ENCODE results near the gene HSPB9.
A peak's percentile ranks its signal among the peaks of the same experiment; 100 is the strongest.

The HSPB9 gene, protein sequence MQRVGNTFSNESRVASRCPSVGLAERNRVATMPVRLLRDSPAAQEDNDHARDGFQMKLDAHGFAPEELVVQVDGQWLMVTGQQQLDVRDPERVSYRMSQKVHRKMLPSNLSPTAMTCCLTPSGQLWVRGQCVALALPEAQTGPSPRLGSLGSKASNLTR

DNA sequence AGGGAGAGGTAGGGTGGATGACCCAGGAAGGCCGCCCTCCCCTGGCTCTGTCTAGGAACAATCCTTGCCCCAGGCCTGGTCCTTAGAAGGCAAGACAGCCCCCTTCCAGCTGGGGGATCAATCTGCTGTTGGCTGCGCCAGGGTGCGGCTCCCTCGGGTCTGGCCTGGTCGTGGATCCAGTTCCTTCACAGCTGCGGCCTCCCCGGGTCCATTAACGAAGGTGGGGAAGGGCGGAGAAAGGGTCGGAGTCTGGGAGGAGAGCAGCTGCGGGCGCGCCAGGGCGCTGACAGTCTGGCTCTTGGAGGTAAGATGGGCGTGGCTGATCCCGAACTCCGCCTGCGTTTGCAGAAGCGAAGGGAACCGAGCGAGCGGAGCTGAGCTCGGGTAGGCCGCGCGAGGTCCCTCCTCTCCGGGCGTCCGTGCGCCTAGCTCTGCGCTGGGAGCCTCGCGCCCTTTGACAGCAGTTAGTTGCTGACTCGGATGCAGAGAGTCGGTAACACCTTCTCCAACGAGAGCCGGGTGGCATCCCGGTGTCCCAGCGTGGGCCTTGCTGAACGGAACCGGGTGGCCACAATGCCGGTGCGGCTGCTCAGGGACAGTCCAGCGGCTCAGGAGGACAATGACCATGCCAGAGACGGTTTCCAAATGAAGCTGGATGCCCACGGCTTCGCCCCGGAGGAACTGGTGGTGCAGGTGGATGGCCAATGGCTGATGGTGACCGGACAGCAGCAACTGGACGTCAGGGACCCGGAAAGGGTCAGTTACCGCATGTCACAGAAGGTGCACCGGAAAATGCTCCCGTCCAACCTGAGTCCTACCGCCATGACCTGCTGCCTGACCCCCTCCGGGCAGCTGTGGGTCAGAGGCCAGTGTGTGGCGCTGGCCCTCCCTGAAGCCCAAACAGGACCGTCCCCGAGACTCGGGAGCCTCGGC lies at the start of gene HSPB9:
TSS of gene HSPB9 (plus strand) at position 434 of the 933 bp plus-strand sequence. CDS start at position 481, 47 bp downstream.
- DNase-seq = peak; percentile 97

DNA sequence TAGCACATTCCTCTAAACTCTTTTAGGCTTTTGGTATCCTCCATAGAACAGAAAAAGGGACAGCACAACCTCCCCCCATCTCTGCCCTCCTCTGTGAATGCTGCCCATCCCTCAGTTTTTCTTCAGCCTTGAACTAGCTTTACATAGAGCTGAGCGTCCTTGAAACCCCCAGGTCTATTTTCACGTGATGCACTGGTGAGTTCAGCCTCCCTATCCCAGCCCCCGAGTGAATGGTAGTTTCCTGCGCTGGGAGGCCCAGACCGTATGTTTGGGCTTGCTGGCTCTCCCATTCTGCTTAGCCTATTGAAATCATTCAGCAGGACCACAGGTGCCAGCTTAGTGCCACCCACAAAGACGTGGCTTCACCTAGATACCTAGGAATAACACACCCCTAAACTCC lies 46.8 kb upstream of the HSPB9 start:
- no peak for DNase-seq

DNA sequence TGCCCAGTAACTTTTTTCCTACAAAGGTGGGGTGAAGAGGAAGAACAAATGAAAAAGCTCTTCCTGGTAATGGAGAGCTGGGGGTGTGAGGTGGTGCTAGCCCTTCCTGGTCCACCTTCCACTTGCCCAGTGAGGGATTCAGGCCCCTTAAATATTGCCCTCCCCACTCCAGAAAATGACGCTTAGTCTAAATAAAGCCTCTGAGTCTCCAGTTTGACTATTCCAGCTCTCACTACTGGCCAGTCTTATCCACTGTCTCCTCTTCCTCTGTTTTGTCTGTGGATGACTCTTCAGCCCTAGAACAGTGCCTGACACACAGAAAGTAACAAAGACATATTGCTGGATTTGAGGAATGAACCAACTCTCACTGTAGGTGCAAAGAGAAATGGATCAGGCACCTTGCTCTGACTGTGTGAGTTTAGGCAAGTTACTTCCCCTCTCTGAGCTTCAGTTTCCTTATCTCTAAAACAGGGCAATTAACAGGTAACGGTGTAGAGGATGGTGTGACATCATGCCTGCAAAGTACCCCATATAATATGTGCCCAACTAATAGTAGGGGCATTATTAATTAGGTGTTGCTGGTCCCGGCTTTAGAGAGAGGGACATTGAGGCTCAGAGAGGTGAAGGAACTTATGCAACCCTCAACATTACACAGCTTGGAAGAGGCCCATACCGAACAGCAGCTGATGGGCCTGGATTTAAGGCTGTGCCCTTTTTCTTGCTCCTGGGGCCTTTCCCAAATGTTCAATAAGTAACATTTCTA lies 45.6 kb upstream of the HSPB9 start:
- DNase-seq = no peak

DNA sequence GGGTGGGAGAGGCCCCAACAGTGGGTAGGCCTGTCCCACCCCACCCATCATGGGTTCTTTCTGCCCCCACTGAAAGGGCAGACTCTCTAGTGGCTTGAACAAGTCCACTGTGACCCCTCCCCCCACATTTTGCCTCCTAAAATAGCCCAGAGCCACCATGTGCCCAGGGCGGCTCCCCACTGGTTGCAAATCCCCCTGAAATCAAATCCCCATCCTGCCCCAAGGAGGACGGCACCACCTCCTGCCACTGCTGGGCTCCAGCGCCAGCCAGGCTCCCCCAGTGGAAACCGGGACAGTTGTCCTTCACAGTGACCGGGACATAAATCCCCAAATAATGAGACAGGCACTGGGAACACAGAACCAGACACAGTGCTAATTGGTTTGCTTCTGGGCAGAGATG lies 44.8 kb upstream of the HSPB9 start:
- DNase-seq = no peak

DNA sequence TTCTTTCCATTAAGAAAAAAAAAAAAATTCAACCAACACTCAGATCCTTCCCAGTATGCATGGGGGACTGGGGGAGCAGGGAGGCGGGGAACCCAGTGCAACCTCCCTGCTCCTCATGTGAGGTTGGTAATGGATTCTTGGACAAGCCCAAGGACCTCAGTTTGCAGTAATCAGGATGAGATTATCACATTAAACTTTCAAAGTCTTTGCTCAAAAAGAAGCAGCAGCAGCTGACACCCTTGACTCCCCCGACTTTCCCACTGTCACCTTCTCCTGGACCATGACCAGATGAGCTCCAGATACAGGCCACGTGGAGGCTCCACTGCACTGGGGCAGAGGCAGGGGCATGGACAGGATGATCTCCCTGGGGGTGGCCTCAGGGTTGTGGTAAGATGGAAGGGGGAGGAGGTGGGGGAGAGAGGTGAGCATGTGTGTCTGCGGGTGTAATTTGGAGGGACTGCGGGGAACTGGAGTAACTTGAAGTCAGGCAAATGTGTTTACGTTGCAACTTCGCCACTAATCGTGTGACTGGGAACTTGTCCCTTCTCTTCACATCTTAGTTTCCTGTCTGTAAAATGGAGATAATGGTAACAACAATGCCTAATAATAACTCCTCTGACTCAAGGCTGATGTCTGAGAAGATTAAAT lies 44.1 kb upstream of the HSPB9 start:
- no peak for DNase-seq

DNA sequence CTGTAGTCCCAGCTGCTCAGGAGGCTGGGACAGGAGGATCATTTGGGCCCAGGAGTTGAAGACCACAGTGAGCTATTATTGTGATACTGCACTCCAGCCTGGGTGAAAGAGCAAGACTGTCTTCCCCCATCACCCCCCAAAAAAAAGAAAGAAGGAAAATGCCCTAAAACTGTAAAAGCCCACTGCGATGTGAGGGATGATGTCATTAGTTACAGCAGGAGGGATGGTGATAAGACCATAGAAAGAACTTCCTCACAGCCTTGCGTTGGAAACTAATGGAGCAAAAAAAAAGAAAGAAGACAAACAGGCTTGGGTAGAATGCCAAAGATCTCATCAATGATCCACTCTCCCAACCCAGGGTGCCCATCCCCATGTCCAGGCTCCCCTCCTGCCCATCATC lies 43.1 kb upstream of the HSPB9 start:
- no peak for DNase-seq

DNA sequence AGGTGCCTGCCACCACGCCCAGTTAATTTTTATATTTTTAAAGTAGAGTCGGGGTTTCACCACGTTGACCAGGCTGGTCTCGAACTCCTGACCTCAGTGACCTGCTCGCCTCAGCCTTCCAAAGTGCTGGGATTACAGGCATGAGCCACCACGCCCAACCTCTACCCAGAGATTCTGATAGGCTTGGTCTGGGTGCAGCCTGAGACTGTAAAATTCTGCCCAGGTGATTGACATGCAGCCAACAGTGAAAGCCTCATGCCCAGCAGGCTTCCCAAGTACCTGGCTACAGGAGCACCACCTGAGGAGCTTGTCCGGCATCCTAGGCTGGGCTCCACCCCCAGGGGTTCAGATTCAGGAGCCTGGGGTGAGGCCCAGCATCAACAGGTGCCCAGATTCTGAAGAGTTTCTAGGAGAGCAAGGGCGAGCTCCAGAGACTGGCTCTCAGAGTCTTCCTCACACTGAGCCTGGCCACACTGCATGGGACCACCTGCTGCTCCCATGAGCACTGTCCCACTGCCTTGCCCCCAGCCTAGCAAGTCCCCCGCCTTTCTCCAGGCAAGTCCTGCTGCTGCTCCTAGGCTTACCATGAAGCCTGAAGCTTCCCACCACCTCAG lies 41.0 kb upstream of the HSPB9 start:
- DNase-seq = no peak

DNA sequence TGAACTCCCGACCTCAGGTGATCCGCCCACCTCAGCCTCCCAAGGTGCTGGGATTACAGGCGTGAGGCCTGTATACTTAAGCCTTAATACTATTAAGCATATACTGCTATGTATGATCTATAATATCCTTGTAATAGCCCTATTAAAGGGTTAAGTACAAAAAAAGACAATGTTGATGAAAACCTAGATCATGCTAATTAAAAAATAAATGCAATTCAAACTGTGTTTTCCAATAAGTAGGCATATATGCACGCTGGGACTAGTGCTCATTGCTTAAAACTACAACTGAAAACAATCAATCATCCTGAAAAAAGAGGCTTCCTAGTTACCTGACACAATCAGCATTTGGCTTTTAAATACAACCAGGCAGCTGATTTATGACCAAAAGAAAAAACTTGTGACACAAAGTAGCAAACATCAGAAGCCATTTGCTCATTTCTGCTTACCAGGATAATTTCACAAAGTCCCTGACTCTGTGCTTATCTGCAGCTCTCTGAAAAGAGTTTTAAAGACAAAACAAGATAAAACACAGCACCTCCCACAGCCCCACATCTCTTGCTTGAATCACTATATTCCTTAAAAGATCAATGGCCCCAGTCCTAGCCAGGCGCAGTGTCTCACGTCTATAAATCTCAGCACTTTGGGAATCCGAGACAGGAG lies 35.4 kb upstream of the HSPB9 start:
- DNase-seq = peak; percentile 42

DNA sequence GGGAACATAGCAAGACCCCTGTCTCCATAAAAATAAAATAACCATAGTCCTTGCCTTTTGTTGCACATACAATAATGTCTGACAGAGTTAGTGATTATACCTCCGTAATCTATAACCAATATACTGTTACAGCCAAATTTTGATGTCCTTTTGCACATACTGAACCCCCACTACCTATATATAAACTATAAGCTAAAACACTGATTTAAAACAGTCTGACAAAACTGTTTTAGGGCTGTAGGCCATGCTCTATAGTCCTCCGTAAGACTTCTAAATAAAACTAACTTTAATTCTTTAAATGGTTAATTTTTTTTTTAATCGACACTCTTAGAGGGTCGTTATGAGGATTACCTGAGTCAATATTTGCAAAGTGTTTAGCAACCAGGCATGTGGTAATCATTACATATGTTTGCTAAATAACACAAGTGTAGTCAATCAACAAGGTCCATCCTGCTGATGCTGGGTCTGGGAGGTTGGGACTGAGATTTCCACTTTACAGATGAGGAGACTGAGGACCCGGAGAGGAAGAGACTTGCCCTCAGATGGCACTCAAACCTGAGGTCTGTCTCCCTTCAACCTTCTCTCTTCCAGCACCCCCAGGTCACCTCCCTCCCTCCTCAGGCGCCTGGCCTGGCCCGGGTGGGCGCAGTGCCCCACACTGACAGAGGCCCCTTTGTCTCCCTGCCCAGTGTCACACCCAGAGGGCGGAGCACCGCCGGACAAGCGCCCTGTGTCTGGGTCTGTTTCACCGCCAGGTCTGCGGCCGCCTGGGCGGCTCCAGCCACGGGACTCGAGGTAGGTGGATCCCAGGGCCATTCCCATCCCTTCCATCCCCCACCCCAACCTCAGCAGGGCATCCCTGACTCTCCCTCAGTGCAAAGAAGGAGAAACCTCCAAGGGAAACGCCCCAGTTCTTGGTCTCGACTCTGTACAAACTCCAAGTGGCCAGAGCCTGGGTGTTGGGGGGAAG lies 34.6 kb upstream of the HSPB9 start:
- DNase-seq = peak; percentile 55

DNA sequence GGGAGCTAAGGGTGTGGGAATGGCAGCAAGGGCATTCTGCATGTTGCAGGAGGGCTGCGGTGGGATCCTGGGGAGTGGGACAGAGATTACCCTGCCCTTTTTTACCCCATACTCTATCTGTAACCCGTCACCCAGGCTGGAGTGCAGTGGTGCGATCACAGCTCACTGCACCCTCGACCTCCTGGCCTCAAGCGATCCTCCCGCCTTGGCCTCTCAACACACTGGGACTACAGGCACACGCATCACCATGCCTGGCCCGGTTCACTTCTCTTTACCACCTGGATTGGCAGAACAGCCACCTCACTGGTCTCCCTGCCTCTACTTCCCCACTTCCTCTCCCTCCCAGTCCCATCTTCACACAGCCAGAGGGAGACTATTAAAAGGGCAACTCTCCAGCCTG lies 33.9 kb upstream of the HSPB9 start:
- DNase-seq = no peak

DNA sequence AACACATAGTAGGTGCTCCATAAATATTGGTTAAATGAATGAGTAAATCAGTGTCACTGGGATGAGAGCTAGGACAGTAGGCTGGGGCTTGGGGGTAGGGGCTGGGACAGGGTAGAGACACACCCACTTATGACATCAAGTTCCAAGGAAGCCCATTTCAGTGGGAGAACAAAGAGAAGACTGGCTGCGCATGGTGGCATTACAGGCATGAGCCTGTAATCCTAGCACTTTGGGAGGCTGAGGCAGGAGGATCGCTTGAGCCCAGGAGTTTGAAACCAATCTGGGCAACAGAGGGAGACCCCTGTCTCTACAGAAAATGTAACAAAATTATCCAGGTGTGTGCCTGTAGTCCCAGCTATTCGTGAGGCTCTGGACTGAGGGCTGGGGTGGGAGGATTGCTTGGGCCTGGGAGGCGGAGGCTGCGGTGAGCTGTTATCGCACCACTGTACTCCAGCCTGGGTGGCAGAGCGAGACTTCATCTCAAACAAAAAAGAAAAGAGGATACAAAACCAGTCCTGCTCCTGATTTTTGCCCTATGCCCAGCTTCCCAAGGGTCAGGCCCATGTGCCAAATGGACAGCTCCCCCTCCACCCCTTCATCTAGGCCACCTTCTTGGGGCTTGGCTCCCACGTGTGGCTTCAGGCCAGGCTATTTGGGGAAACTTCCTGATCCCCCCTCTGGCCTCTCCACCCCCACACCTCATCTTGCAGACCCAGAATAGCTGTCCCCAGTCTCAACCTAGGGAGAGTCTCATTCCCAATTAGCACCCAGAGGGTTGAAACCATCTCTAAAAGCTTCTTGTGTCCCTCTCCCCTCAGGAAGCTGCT lies 31.4 kb upstream of the HSPB9 start:
- no peak for DNase-seq

DNA sequence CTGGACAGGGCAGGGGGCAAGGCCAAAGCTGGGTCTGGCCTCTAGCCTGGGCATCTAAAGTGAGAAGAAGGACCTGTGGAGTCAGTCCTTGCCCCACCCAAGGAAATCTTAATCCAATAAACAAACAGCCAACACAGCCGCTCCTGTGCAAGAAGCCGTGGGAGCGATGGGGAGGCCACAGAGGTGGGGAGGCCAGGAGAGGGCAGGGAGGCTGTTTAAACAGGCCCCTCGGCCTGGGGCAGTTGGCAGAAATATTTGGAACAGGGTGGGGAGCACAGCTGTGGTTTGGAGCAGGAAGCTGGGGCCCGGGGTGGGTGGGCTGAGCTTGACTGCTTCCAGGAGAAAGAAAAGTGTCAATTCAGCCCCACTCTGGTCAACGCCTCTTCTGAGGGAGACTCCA lies 29.7 kb upstream of the HSPB9 start:
- no peak for DNase-seq

DNA sequence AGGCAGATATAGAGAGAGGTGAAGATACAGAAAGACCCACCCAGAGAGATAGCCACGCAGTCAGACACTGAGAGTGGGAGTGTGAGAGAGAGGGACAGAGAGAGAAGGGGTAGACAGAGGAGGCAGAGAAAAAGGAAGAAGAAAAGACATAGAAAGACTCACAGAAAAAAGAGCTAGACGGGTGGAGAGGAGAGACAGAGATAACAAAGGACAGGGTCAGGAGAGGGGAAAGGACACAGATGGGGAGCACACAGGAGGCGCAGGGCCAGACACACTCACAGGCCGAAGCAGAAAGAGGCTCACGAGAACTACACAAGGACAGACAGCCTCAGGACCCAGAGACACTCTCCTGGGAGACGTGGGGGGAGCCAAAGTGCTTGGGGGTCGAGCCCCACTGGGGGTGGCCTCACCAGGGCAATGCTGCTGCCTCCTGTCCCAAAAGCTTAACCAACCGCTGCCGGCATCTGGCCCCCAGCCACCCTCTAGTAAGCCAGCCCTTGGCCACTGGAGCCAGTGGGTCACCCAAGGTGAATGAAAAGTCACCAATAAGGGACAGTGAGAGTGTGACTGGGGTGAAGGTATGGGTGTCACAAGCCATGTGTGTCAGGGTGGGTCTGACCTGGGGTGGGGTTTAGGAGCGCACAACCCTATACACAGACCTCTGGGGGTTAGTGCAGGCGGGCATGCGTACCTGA lies 28.1 kb upstream of the HSPB9 start:
- DNase-seq = no peak

DNA sequence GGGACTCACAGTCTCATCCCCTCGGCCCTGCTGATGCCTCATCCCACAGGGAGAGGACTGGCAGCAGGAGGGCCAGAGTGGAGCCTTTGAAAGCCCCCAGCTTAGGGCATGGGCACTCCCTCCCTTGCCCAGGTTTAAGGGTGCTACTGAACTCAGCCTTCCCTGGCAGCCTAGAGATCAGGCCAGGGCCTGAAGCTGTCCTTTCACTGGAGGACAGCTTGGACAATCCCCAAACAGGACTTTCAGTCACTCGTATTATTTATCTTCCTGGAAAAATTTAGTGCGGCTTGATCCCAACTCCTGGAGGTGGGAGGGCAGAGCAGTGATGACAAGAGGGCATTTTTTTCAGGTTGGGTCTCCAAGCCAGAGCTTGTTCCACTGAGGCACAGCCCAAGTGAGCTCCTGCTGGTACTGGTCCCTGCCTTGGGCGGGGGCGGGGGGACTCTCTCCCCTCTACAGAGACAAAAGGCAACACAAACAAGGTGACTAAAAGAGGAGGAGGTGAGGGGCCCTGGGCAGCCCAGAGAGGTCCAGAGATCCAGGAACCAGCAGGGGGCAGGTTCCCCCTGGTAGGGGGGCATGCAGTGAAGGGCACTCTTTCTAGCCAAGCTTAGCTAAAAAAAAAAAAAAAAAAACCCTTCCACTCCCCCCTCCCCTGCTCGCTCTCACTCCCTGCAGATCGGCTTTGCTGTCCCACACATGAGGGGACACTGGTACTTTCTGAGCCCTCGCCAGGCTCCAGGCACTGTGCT lies 26.1 kb upstream of the HSPB9 start:
- DNase-seq = no peak

DNA sequence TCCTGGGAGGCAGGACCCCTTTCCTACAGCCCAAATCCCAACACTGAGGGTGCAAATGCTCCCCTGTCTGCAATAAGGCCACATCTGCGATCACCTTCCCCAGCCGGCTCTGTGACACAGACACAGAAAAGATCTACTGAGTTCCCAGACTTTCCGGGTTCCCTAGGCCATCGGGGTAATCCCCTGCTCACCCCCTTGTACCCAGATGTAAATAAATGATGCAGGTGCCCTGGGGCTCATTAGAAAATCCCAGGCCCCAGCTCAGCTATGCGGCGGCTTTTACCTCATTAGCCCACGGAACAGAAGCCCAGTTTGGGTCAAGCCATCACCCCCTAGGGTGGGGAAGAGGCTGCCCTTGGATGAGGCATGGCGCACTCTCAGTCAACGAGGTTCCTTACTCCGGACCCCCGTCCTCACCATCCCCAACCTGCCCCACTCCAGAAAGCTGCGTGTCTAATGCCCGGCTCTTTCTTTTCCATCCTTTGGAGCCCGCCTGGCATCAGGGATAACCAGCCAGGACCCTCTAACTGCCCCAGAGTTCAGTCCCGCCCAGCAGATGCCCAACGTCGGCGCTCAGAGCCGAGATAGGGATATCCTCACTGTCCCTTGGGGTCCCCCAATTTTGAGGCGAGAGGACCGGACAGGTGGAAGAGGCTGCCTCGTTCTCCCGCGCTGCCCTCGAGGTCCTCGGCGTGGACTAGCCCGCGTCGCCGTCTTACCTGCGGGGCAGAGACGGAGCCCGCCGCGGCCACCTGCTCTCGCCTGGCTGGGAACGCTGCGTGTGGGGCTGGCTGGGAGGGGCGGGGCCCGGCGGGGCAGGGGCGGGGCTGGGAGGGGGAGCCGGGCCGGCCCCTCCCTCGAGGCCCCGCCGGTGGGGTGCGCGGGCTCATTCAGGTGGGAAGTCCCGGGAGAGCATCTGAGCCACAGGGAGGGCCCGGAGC lies 24.6 kb upstream of the HSPB9 start, which contains the start of gene ZNF385C:
TSS of gene ZNF385C (minus strand) at position 783 of the 941 bp plus-strand sequence. CDS start 35,417 bp downstream, outside the sequence.
- peak; percentile 80 for DNase-seq

DNA sequence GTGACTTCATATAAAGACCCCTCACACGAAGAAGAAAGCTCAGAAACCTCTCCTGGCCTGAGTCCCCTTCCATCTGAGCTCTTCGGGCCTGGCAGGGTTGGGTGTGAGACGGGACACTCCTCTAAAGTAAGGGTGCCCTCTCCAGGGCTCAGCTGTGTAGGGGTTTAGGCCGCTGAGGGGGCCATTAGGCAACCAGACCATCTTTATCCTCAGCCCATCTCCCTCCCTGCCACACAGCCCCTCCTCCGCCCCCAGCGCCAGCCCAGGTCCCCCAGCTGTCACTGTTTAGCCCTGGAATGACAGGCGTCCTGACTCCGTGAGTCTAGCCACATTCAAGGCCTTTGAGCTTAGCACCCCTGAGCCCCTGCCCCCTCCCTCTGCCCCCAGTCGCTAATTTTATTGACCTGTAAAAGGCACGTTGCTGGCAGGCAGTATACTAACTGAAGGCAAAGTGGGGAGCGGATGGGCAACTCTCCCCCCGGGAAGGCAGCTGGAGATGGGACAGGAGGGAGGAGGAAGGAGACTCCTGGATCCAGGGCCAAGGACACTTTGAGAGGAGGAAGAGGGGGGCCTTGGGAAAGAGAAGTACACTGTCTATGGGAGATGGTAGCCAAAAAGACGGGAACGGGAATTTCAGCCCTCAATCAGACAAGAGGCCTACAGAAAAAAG lies 23.7 kb upstream of the HSPB9 start:
- DNase-seq = no peak

Measured in NCI-H69 (cell line).